ENCODE measurements around the gene C1GALT1. TPM values are rescaled to one million over a fixed set of nuclear protein-coding genes. Genes with fewer than 3 reads are reported as not detected.

Gene C1GALT1
- total RNA-seq, 6 donors from 2014 or later: 11.5 to 75.9 (median 34.7) TPM

DNA sequence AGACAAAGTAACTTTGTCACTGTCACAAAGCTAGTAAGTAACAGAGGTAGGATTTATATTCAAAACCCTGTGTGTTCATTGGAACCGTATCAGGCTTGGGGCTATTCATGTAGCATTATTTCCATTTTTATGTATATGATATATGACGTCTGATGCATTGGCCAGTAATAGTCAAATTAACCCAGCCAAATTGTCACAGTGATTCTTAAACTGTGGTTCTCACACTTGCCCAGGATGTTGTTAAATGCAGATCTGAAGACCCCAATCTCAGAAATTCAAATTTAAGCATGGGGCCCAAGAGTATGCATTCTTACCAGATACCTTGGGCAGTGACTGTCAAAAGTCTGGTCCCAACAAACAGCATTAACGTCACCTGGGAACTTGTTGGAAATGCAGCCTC is 63.9 kb downstream of the C1GALT1 start:
- ATAC-seq (ENCODE audit: low FRiP score in 2 of 2) (no peak), DNase-seq (no peak)
- H3K27me3 ChIP-seq: no peaks in the 10 kb centered on the region
- no peaks in the 10 kb centered on the region for H3K36me3 ChIP-seq
- H3K4me3 ChIP-seq: no peak overlapping the region
- peaks cover 0 to 8% (median 0%) of the 10 kb centered on the region in 4 donors for H3K4me1 ChIP-seq
- no peaks in the 10 kb centered on the region for H3K9me3 ChIP-seq
- no peak overlapping the region for H3K27ac ChIP-seq
- TF ChIP-seq EP300 (IDR thresholded peaks at IDR 0.05) (no peak), POLR2AphosphoS5 (IDR thresholded peaks at IDR 0.05) (no peak), POLR2A (IDR thresholded peaks at IDR 0.05) (no peak)
- TF ChIP-seq, protein P1, sequence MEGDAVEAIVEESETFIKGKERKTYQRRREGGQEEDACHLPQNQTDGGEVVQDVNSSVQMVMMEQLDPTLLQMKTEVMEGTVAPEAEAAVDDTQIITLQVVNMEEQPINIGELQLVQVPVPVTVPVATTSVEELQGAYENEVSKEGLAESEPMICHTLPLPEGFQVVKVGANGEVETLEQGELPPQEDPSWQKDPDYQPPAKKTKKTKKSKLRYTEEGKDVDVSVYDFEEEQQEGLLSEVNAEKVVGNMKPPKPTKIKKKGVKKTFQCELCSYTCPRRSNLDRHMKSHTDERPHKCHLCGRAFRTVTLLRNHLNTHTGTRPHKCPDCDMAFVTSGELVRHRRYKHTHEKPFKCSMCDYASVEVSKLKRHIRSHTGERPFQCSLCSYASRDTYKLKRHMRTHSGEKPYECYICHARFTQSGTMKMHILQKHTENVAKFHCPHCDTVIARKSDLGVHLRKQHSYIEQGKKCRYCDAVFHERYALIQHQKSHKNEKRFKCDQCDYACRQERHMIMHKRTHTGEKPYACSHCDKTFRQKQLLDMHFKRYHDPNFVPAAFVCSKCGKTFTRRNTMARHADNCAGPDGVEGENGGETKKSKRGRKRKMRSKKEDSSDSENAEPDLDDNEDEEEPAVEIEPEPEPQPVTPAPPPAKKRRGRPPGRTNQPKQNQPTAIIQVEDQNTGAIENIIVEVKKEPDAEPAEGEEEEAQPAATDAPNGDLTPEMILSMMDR (IDR thresholded peaks at IDR 0.05): no peak
- WGBS, 2 donors: 96 to 100% methylated on average over 3 of the region's 3 CpGs

GRCh38 chr7:7247658-7248057 is 65.3 kb downstream of the C1GALT1 start:
- WGBS, 2 donors: 28 to 47% methylated on average over 1 of the region's 1 CpG
- H3K4me3 ChIP-seq: peak overlapping the region in 2 of 4 donors; percentile 6 to 10
- ATAC-seq (ENCODE audit: low FRiP score in 2 of 2) (no peak), DNase-seq (no peak)
- peak overlapping the region in 1 of 4 donors; percentile 27 for H3K27ac ChIP-seq
- H3K9me3 ChIP-seq: no peaks in the 10 kb centered on the region
- no peaks in the 10 kb centered on the region for H3K36me3 ChIP-seq
- TF ChIP-seq EP300 (IDR thresholded peaks at IDR 0.05): no peak
- no peak for TF ChIP-seq POLR2AphosphoS5 (IDR thresholded peaks at IDR 0.05)
- TF ChIP-seq, protein P1 (IDR thresholded peaks at IDR 0.05): no peak
- TF ChIP-seq POLR2A (IDR thresholded peaks at IDR 0.05): no peak
- peaks cover 0 to 8% (median 0%) of the 10 kb centered on the region in 4 donors for H3K4me1 ChIP-seq
- no peaks in the 10 kb centered on the region for H3K27me3 ChIP-seq

DNA sequence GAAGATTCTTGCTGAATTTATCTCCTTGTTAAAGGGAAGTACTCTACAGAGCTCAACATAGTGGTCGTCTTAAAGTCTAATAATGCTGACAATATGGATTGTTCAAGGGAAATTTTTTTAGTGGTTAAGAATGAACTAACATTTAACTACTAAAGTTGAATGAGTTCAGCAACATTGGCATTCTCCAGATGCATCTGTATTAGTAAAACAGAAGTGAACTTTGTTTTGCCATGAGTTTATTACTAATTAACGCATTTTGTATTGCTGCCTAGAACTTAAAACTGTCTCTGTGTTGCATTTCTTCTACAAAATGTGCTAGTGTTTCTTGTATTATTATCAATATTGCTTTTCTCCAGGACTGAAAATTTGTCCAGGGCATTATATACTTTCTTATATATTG is 67.5 kb downstream of the C1GALT1 start:
- ATAC-seq (ENCODE audit: low FRiP score in 2 of 2): no peak
- Histone ChIP-seq H3K4me1 (peaks cover 0 to 8% (median 0%) of the 10 kb centered on the region in 4 donors), H3K27me3 (no peaks in the 10 kb centered on the region), H3K4me3 (no peak overlapping the region), H3K27ac (no peak overlapping the region), H3K9me3 (no peaks in the 10 kb centered on the region), H3K36me3 (no peaks in the 10 kb centered on the region)
- 88 to 90% methylated on average over 2 of the region's 2 CpGs for WGBS, 2 donors
- TF ChIP-seq EP300 (IDR thresholded peaks at IDR 0.05) (no peak), POLR2A (IDR thresholded peaks at IDR 0.05) (no peak), POLR2AphosphoS5 (IDR thresholded peaks at IDR 0.05) (no peak)
- TF ChIP-seq, protein P1 (IDR thresholded peaks at IDR 0.05): no peak
- no peak for DNase-seq

- no peaks in the 10 kb centered on the region for H3K9me3 ChIP-seq
- DNase-seq (no peak), ATAC-seq (ENCODE audit: low FRiP score in 2 of 2) (peak in 1 of 2 donors; percentile 60)
- TF ChIP-seq POLR2A (IDR thresholded peaks at IDR 0.05) (no peak), POLR2AphosphoS5 (IDR thresholded peaks at IDR 0.05) (no peak), EP300 (IDR thresholded peaks at IDR 0.05) (no peak)
- TF ChIP-seq, protein P1 (IDR thresholded peaks at IDR 0.05): no peak
- H3K27ac ChIP-seq: no peak overlapping the region
- H3K27me3 ChIP-seq: no peaks in the 10 kb centered on the region
- no peak overlapping the region for H3K4me3 ChIP-seq
- H3K4me1 ChIP-seq: peaks cover 0 to 15% (median under 1%) of the 10 kb centered on the region in 4 donors
- no peaks in the 10 kb centered on the region for H3K36me3 ChIP-seq
- 65 to 73% methylated on average over 2 of the region's 2 CpGs for WGBS, 2 donors
Observed at GRCh38 chr7:7251742-7252141, 69.4 kb downstream of the C1GALT1 start.

GRCh38 chr7:7254319-7254718 is 72.0 kb downstream of the C1GALT1 start:
- H3K4me1 ChIP-seq: peaks cover 9 to 18% (median 12%) of the 10 kb centered on the region in 4 donors
- H3K27me3 ChIP-seq: no peaks in the 10 kb centered on the region
- ATAC-seq (ENCODE audit: low FRiP score in 2 of 2): no peak
- H3K9me3 ChIP-seq: no peaks in the 10 kb centered on the region
- 81 to 88% methylated on average over 2 of the region's 2 CpGs for WGBS, 2 donors
- no peaks in the 10 kb centered on the region for H3K36me3 ChIP-seq
- no peak overlapping the region for H3K27ac ChIP-seq
- no peak for DNase-seq
- H3K4me3 ChIP-seq: no peak overlapping the region
- TF ChIP-seq POLR2A (IDR thresholded peaks at IDR 0.05) (no peak), POLR2AphosphoS5 (IDR thresholded peaks at IDR 0.05) (no peak), EP300 (IDR thresholded peaks at IDR 0.05) (no peak)
- TF ChIP-seq, protein P1 (IDR thresholded peaks at IDR 0.05): no peak

All from upper lobe of left lung (tissue), 6 donors.